ENCODE data around the gene CCDC157.

The CCDC157 gene

GRCh38 chr22:30332994-30333706 lies 23.7 kb upstream of the CCDC157 start:
- H3K4me3 ChIP-seq (replicated peaks; ENCODE audit: insufficient read depth, low read length) = no peak overlapping the region
- TF ChIP-seq REST (IDR thresholded peaks at IDR 0.05; ENCODE audit: insufficient replicate concordance, low read depth) = no peak
- TF ChIP-seq POLR2AphosphoS5 (IDR thresholded peaks at IDR 0.05; ENCODE audit: low read depth) = no peak
- no peak for TF ChIP-seq GABPA (IDR thresholded peaks at IDR 0.05; ENCODE audit: low read depth)
- TF ChIP-seq CTCF (IDR thresholded peaks at IDR 0.05; ENCODE audit: insufficient read depth, low read length) = no peak
- no peak for TF ChIP-seq SPI1 (IDR thresholded peaks at IDR 0.05; ENCODE audit: borderline replicate concordance, low read depth)
- no peaks in the 10 kb centered on the region for H3K27me3 ChIP-seq (ENCODE audit: insufficient read depth, poor library complexity, severe bottlenecking)
- no peak overlapping the region for H3K27ac ChIP-seq (replicated peaks)
- no peak for DNase-seq (ENCODE audit: low read depth in 1 of 2, low spot score in 1 of 2)

- no peak for DNase-seq (ENCODE audit: low read depth in 1 of 2, low spot score in 1 of 2)
- no peak overlapping the region for H3K27ac ChIP-seq (replicated peaks)
- H3K4me3 ChIP-seq (replicated peaks; ENCODE audit: insufficient read depth, low read length) = no peak overlapping the region
- H3K27me3 ChIP-seq (ENCODE audit: insufficient read depth, poor library complexity, severe bottlenecking) = no peaks in the 10 kb centered on the region
- TF ChIP-seq POLR2AphosphoS5 (IDR thresholded peaks at IDR 0.05; ENCODE audit: low read depth) (no peak), REST (IDR thresholded peaks at IDR 0.05; ENCODE audit: insufficient replicate concordance, low read depth) (no peak), GABPA (IDR thresholded peaks at IDR 0.05; ENCODE audit: low read depth) (no peak), SPI1 (IDR thresholded peaks at IDR 0.05; ENCODE audit: borderline replicate concordance, low read depth) (no peak), CTCF (IDR thresholded peaks at IDR 0.05; ENCODE audit: insufficient read depth, low read length) (no peak)
Measured at GRCh38 chr22:30333707-30334087, 23.1 kb upstream of the CCDC157 start.

- no peak for TF ChIP-seq CTCF (IDR thresholded peaks at IDR 0.05; ENCODE audit: insufficient read depth, low read length)
- no peak for TF ChIP-seq GABPA (IDR thresholded peaks at IDR 0.05; ENCODE audit: low read depth)
- TF ChIP-seq REST (IDR thresholded peaks at IDR 0.05; ENCODE audit: insufficient replicate concordance, low read depth) = no peak
- no peak for TF ChIP-seq SPI1 (IDR thresholded peaks at IDR 0.05; ENCODE audit: borderline replicate concordance, low read depth)
- no peak for TF ChIP-seq POLR2AphosphoS5 (IDR thresholded peaks at IDR 0.05; ENCODE audit: low read depth)
- Histone ChIP-seq H3K4me3 (replicated peaks; ENCODE audit: insufficient read depth, low read length) (no peak overlapping the region), H3K27ac (replicated peaks) (no peak overlapping the region), H3K27me3 (ENCODE audit: insufficient read depth, poor library complexity, severe bottlenecking) (no peaks in the 10 kb centered on the region)
- no peak for DNase-seq (ENCODE audit: low read depth in 1 of 2, low spot score in 1 of 2)
Measured at GRCh38 chr22:30334646-30335045, 22.2 kb upstream of the CCDC157 start.
